HG03378 (cell line): ENCODE data around the gene KLKB1.

ENCODE experiments used
- ATAC-seq: cut with Tn5 transposase; IDR thresholded peaks from one replicate; pipeline ENCODE4 v1.9.1; 2021; ENCODE audit warnings: mild to moderate bottlenecking, moderate library complexity; ENCODE audit not compliant: unreplicated experiment

Gene KLKB1

GRCh38 chr4:186304866-186305505 lies 77.7 kb downstream of the KLKB1 start:
- no peak for ATAC-seq

- no peak for ATAC-seq
These were observed 80.2 kb downstream of the KLKB1 start for GRCh38 chr4:186307497-186307896.

- no peak for ATAC-seq
These were observed 80.6 kb downstream of the KLKB1 start for GRCh38 chr4:186307916-186308315.
